Activated naive CD8-positive, alpha-beta T cell (primary cell): ENCODE measurements around the gene PPP1R12C.

Experiments
- H3K27ac Mint-ChIP-seq: one replicate; pipeline ENCODE4 v1.8.0; 2021; ENCODE audit warnings: mixed read lengths
- H3K27me3 Mint-ChIP-seq: one replicate; pipeline ENCODE4 v1.8.0; 2021; ENCODE audit warnings: mixed read lengths
- H3K36me3 Mint-ChIP-seq: one replicate; pipeline ENCODE4 v1.8.0; 2021; ENCODE audit warnings: mixed read lengths
- H3K4me1 Mint-ChIP-seq: one replicate; pipeline ENCODE4 v1.8.0; 2021; ENCODE audit warnings: low read depth, mixed read lengths
- H3K4me3 Mint-ChIP-seq: one replicate; pipeline ENCODE4 v1.8.0; 2021; ENCODE audit warnings: mild to moderate bottlenecking, mixed read lengths
- H3K9me3 Mint-ChIP-seq: one replicate; pipeline ENCODE4 v1.8.0; 2021; ENCODE audit warnings: low read depth, mixed read lengths

PPP1R12C gene

GRCh38 chr19:55153652-55154264 is 36.3 kb upstream of the PPP1R12C start:
- Mint-ChIP-seq H3K27me3 (peaks cover 13% of the 10 kb centered on the region), H3K27ac (no peak overlapping the region), H3K36me3 (no peaks in the 10 kb centered on the region), H3K9me3 (peaks cover 6% of the 10 kb centered on the region), H3K4me3 (peak overlapping the region; percentile 41), H3K4me1 (peaks cover 25% of the 10 kb centered on the region)

- Mint-ChIP-seq H3K4me1 (peaks cover 25% of the 10 kb centered on the region), H3K36me3 (no peaks in the 10 kb centered on the region), H3K27me3 (peaks cover 17% of the 10 kb centered on the region), H3K4me3 (peak overlapping the region; percentile 11), H3K27ac (peak overlapping the region; percentile 82), H3K9me3 (peaks cover 6% of the 10 kb centered on the region)
Measured at GRCh38 chr19:55152017-55152416, 34.6 kb upstream of the PPP1R12C start.

DNA sequence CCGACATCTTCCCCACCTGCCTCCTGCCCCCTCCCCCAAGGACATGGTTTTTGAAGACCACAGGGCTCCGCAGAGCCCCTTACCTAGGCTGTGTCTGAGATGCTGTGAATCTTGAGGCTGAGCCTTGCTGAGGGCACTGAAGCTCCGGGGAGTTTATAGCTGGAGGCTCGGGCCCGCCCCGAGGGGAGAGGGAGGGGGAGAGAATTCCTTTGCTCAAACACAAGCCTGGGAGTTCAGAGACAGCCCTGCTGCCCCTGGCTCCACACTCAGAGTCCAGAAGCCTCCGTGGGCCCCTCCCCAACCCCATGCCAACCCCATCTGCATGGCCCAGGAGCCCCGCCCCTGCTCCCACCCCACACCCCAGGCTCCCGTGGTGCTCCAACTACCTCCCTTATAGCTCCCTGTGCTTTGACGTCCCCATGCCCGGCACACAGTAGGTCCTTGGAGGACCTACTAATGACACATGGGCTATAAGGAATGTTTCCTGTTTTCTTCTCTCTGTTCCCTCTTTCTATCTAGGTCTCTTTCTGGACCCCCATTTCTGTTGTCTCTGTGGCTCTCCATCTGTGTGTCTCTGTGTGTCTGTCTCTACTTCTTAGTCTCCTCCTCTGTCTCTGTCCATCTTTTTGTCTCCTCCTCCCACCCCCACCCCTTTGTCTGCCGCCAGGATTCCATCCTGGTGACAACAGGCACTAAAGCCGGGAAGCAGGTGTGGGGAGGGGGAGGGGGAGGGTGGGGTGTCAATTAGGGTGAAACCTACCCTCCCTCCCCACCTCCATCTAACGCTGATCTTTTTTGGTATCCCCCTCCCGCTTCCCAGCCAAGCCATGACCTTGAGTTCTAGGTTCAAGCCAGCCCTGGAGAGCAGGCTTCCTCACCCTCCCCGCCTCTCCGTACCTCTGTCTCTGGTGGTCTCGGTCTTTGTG is 31.9 kb upstream of the PPP1R12C start, which contains the start of gene TNNT1:
Gene TNNT1, minus strand, starts transcription at position 129 of the 926 bp plus-strand sequence. CDS start 2,049 bp downstream, outside the sequence.
- H3K4me3 Mint-ChIP-seq, result no peak within 1 kb of the TSS
- peaks cover 19% of the 10 kb centered on the region for H3K4me1 Mint-ChIP-seq
- H3K27me3 Mint-ChIP-seq, result peaks cover 24% of the 10 kb centered on the region
- peaks cover 4% of the 10 kb centered on the region for H3K36me3 Mint-ChIP-seq
- H3K27ac Mint-ChIP-seq, result no peak within 1 kb of the TSS
- H3K9me3 Mint-ChIP-seq, result peaks cover 6% of the 10 kb centered on the region

DNA sequence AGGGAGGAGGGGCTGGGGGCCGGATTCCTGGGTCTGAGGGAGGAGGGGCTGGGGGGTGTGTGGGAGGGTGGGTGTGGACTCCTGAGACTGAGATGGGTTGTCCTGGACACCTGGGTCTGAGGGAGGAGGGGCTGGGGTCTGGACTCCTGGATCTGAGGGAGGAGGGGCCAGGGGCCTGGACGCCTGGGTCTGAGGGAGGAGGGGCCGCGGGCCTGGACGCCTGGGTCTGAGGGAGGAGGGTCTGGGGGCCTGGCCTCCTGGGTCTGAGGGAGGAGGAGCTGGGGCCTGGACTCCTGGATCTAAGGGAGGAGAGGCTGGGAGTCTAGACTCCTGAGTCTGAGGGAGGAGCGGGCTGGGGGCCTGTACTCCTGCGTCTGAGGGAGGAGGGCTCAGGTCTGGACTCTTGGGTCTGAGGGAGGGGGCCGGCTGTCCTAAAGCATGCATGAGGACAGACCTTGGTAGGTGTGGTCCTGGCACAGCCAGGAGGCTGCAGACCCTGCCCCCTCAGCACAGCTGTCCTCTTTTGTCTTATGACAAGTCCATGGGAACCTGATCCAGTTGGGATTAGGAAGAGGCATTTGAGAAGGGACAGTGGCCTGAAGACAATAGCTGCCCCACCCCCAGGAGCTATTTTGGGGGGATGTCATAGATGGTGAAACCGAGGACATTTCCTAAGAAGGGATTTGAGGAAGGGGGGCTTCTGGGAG is 30.3 kb upstream of the PPP1R12C start:
- Mint-ChIP-seq H3K27ac (no peak overlapping the region), H3K27me3 (peaks cover 30% of the 10 kb centered on the region), H3K4me3 (no peak overlapping the region), H3K9me3 (peaks cover 6% of the 10 kb centered on the region), H3K36me3 (peaks cover 4% of the 10 kb centered on the region), H3K4me1 (peaks cover 12% of the 10 kb centered on the region)

- Mint-ChIP-seq H3K27ac (no peak overlapping the region), H3K4me1 (peaks cover 6% of the 10 kb centered on the region), H3K36me3 (peaks cover 4% of the 10 kb centered on the region), H3K9me3 (peaks cover under 1% of the 10 kb centered on the region), H3K4me3 (no peak overlapping the region), H3K27me3 (peaks cover 30% of the 10 kb centered on the region)
Measured at GRCh38 chr19:55146705-55147273, 29.4 kb upstream of the PPP1R12C start.

GRCh38 chr19:55146078-55146704 is 28.8 kb upstream of the PPP1R12C start:
- peaks cover 31% of the 10 kb centered on the region for H3K27me3 Mint-ChIP-seq
- H3K4me3 Mint-ChIP-seq, result no peak overlapping the region
- H3K9me3 Mint-ChIP-seq, result no peaks in the 10 kb centered on the region
- H3K4me1 Mint-ChIP-seq, result peaks cover 4% of the 10 kb centered on the region
- no peak overlapping the region for H3K27ac Mint-ChIP-seq
- peaks cover 4% of the 10 kb centered on the region for H3K36me3 Mint-ChIP-seq

DNA sequence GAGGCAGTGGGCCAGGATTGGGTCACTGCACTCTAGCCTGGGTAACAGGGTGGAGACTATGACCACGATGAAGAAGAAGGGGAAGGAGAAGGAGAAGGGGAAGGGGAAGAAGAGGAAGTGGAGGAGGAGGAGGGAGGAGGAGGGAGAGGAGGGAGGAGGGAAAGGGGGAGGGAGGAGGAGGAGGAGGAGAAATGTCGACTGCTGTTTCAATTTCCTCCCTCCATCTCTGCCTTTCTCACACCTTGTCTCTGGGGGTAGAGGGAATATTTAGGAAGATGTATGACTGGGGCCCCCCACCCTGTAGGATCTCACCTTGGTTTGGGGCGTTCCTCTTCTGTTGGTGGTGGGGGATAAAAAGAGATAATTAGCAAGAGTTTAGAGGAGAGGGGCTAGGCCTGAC is 27.8 kb upstream of the PPP1R12C start:
- H3K36me3 Mint-ChIP-seq, result peaks cover 4% of the 10 kb centered on the region
- H3K27me3 Mint-ChIP-seq, result peaks cover 32% of the 10 kb centered on the region
- H3K4me3 Mint-ChIP-seq, result no peak overlapping the region
- H3K4me1 Mint-ChIP-seq, result peaks cover 6% of the 10 kb centered on the region
- H3K9me3 Mint-ChIP-seq, result no peaks in the 10 kb centered on the region
- H3K27ac Mint-ChIP-seq, result no peak overlapping the region

DNA sequence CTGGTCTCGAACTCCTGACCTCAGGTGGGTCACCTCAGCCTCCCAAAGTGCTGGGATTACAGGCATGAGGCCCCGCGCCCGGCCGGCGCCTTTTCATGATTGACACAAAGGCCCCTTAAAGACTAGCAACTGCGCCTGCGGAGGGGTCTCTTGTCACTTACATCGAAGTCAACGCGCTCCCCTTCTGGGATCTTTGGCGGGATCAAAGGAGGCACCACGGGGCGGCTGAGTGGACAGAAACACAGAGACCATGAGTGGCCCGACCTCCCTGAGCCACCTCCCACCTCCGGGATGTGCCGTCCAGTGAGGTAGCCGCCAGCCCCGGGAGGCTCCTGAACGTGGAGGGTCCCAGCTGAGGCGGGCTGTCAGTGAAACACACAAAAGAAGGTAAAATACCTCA is 24.3 kb upstream of the PPP1R12C start:
- H3K4me3 Mint-ChIP-seq, result no peak overlapping the region
- H3K4me1 Mint-ChIP-seq, result peaks cover 6% of the 10 kb centered on the region
- no peak overlapping the region for H3K27ac Mint-ChIP-seq
- no peaks in the 10 kb centered on the region for H3K9me3 Mint-ChIP-seq
- peaks cover 4% of the 10 kb centered on the region for H3K36me3 Mint-ChIP-seq
- peaks cover 27% of the 10 kb centered on the region for H3K27me3 Mint-ChIP-seq

GRCh38 chr19:55137915-55138314 is 20.5 kb upstream of the PPP1R12C start:
- no peaks in the 10 kb centered on the region for H3K9me3 Mint-ChIP-seq
- H3K27ac Mint-ChIP-seq, result no peak overlapping the region
- H3K27me3 Mint-ChIP-seq, result peaks cover 10% of the 10 kb centered on the region
- H3K4me3 Mint-ChIP-seq, result no peak overlapping the region
- peaks cover 3% of the 10 kb centered on the region for H3K4me1 Mint-ChIP-seq
- no peaks in the 10 kb centered on the region for H3K36me3 Mint-ChIP-seq

GRCh38 chr19:55136399-55137102 is 19.1 kb upstream of the PPP1R12C start:
- H3K36me3 Mint-ChIP-seq, result no peaks in the 10 kb centered on the region
- H3K4me3 Mint-ChIP-seq, result no peak overlapping the region
- H3K27ac Mint-ChIP-seq, result no peak overlapping the region
- H3K9me3 Mint-ChIP-seq, result no peaks in the 10 kb centered on the region
- peaks cover 14% of the 10 kb centered on the region for H3K27me3 Mint-ChIP-seq
- peaks cover 3% of the 10 kb centered on the region for H3K4me1 Mint-ChIP-seq

DNA sequence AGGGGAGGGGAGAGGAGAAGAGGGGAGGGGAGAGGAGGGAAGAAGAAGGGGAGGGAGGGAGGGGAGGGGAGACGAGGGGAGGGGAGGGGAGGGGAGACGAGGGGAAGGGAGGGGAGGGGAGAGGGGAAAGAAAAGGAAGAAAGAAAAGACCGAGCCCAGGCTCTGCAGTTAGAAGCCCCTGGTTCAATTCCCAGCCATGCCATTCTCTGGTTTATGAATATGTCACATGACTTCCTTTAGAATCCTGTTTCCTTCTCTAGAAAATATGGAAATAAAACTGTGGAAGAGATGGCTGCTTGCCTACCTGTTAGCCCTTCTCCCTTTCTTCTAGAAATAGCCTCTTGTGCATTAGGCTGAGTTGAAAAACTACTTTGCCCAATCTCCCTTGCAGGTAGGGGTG is 17.3 kb upstream of the PPP1R12C start:
- peaks cover 21% of the 10 kb centered on the region for H3K27me3 Mint-ChIP-seq
- no peaks in the 10 kb centered on the region for H3K9me3 Mint-ChIP-seq
- no peak overlapping the region for H3K27ac Mint-ChIP-seq
- no peaks in the 10 kb centered on the region for H3K36me3 Mint-ChIP-seq
- no peaks in the 10 kb centered on the region for H3K4me1 Mint-ChIP-seq
- no peak overlapping the region for H3K4me3 Mint-ChIP-seq

- no peak overlapping the region for H3K27ac Mint-ChIP-seq
- no peaks in the 10 kb centered on the region for H3K4me1 Mint-ChIP-seq
Measured at GRCh38 chr19:55133639-55134444, 16.4 kb upstream of the PPP1R12C start.

DNA sequence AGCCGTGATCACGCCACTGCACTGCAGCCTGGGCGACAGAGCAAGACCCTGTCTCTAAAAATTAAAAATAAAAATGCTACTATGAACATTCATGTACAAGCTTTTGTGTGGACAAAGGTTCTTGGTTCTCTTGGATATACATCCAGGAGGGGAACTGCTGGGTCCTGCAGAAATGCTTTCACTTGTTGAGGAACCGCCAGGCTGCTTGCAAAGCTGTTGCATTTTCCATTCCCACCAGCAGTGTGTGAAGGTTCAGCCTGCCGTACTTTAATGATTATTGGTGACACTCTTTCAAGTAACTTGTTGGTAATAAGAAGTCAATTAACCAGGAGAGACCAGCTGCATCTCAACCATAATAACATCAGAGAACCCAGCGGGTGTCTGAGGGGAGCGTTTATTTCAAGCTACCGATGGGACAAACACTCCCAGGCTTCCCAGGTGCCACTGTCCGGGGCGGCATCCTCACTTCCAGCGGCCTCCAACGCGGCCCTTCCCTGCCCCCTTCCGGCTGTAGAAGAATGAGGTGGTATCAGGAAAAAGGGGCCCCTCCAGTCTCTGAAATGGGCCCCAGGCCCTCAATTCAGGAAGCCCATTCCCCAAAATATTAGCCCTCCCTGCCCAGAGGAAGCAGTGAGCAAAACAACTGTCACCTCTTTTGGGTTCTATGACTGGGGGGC is 15.2 kb upstream of the PPP1R12C start:
- no peak overlapping the region for H3K4me3 Mint-ChIP-seq
- no peaks in the 10 kb centered on the region for H3K4me1 Mint-ChIP-seq
- H3K27ac Mint-ChIP-seq, result no peak overlapping the region
- peaks cover 25% of the 10 kb centered on the region for H3K27me3 Mint-ChIP-seq
- no peaks in the 10 kb centered on the region for H3K36me3 Mint-ChIP-seq
- no peaks in the 10 kb centered on the region for H3K9me3 Mint-ChIP-seq

More at GRCh38 chr19:55133639-55134444, 16.4 kb upstream of the PPP1R12C start:
- peaks cover 25% of the 10 kb centered on the region for H3K27me3 Mint-ChIP-seq
- H3K9me3 Mint-ChIP-seq, result no peaks in the 10 kb centered on the region
- no peaks in the 10 kb centered on the region for H3K36me3 Mint-ChIP-seq
- H3K4me3 Mint-ChIP-seq, result no peak overlapping the region
